Measurements from ENCODE around the gene ALG5. TPM values are rescaled to one million over a fixed set of nuclear protein-coding genes. Genes with fewer than 3 reads are reported as not detected.

The ALG5 gene
- total RNA-seq, 6 donors from 2014 or later, result 7.2 to 45.9 (median 30.0) TPM

- 69 to 85% methylated on average over 2 of the region's 2 CpGs for WGBS, 2 donors
- Histone ChIP-seq H3K4me3 (no peak overlapping the region), H3K27ac (no peak overlapping the region), H3K4me1 (peaks cover 0 to under 1% (median 0%) of the 10 kb centered on the region in 4 donors), H3K27me3 (no peaks in the 10 kb centered on the region), H3K36me3 (no peaks in the 10 kb centered on the region), H3K9me3 (no peaks in the 10 kb centered on the region)
- TF ChIP-seq CTCF (IDR thresholded peaks at IDR 0.05), result no peak
- TF ChIP-seq POLR2AphosphoS5 (IDR thresholded peaks at IDR 0.05), result no peak
- no peak for TF ChIP-seq POLR2A (IDR thresholded peaks at IDR 0.05)
- TF ChIP-seq EP300 (IDR thresholded peaks at IDR 0.05), result no peak
- no peak for DNase-seq
- ATAC-seq (ENCODE audit: low FRiP score in 2 of 2), result no peak
Measured at GRCh38 chr13:36912973-36913372, 86.2 kb downstream of the ALG5 start.

- ATAC-seq (ENCODE audit: low FRiP score in 2 of 2), result no peak
- Histone ChIP-seq H3K27me3 (no peaks in the 10 kb centered on the region), H3K9me3 (no peaks in the 10 kb centered on the region), H3K36me3 (no peaks in the 10 kb centered on the region), H3K4me1 (no peaks in the 10 kb centered on the region), H3K27ac (no peak overlapping the region), H3K4me3 (no peak overlapping the region)
- TF ChIP-seq POLR2AphosphoS5 (IDR thresholded peaks at IDR 0.05) (no peak), EP300 (IDR thresholded peaks at IDR 0.05) (no peak), CTCF (IDR thresholded peaks at IDR 0.05) (no peak), POLR2A (IDR thresholded peaks at IDR 0.05) (no peak)
- no peak for DNase-seq
Measured at GRCh38 chr13:36912369-36912768, 86.8 kb downstream of the ALG5 start.

GRCh38 chr13:36910545-36910944 is 88.6 kb downstream of the ALG5 start:
- Histone ChIP-seq H3K27ac (no peak overlapping the region), H3K27me3 (no peaks in the 10 kb centered on the region), H3K9me3 (no peaks in the 10 kb centered on the region), H3K36me3 (no peaks in the 10 kb centered on the region), H3K4me1 (no peaks in the 10 kb centered on the region), H3K4me3 (no peak overlapping the region)
- 100% methylated on average over 1 of the region's 1 CpG for WGBS, 2 donors
- no peak for DNase-seq
- TF ChIP-seq POLR2AphosphoS5 (IDR thresholded peaks at IDR 0.05) (no peak), CTCF (IDR thresholded peaks at IDR 0.05) (no peak), POLR2A (IDR thresholded peaks at IDR 0.05) (no peak), EP300 (IDR thresholded peaks at IDR 0.05) (no peak)
- ATAC-seq (ENCODE audit: low FRiP score in 2 of 2), result no peak

- no peak overlapping the region for H3K27ac ChIP-seq
- no peak for ATAC-seq (ENCODE audit: low FRiP score in 2 of 2)
Measured at GRCh38 chr13:36907821-36908220, 91.3 kb downstream of the ALG5 start.

More at GRCh38 chr13:36907821-36908220, 91.3 kb downstream of the ALG5 start:
- Histone ChIP-seq H3K36me3 (no peaks in the 10 kb centered on the region), H3K27me3 (no peaks in the 10 kb centered on the region), H3K9me3 (no peaks in the 10 kb centered on the region), H3K4me3 (no peak overlapping the region), H3K4me1 (no peaks in the 10 kb centered on the region)
- TF ChIP-seq POLR2AphosphoS5 (IDR thresholded peaks at IDR 0.05) (no peak), POLR2A (IDR thresholded peaks at IDR 0.05) (no peak), CTCF (IDR thresholded peaks at IDR 0.05) (no peak), EP300 (IDR thresholded peaks at IDR 0.05) (no peak)
- 88 to 89% methylated on average over 2 of the region's 2 CpGs for WGBS, 2 donors
- no peak for DNase-seq
